Measurements from ENCODE around the gene HSPB6.

The HSPB6 gene

GRCh38 chr19:35716801-35717664, 39.8 kb downstream of the HSPB6 start:
- peak; percentile 94 for DNase-seq (ENCODE audit: low spot score)

- no peak for DNase-seq (ENCODE audit: low spot score)
Observed at GRCh38 chr19:35715981-35716800, 40.6 kb downstream of the HSPB6 start.

- no peak for DNase-seq (ENCODE audit: low spot score)
Observed at GRCh38 chr19:35715355-35715809, 41.4 kb downstream of the HSPB6 start.

- no peak for DNase-seq (ENCODE audit: low spot score)
Observed at GRCh38 chr19:35714601-35715354, 42.1 kb downstream of the HSPB6 start.

GRCh38 chr19:35713904-35714495, 42.8 kb downstream of the HSPB6 start:
- no peak for DNase-seq (ENCODE audit: low spot score)

GRCh38 chr19:35713506-35713850, 43.4 kb downstream of the HSPB6 start:
- DNase-seq (ENCODE audit: low spot score), result no peak

- DNase-seq (ENCODE audit: low spot score), result no peak
Observed at GRCh38 chr19:35712567-35713505, 44.0 kb downstream of the HSPB6 start.

- DNase-seq (ENCODE audit: low spot score), result no peak
Observed at GRCh38 chr19:35710784-35711723, 45.8 kb downstream of the HSPB6 start.

- DNase-seq (ENCODE audit: low spot score), result no peak
Observed at GRCh38 chr19:35708391-35708790, 48.4 kb downstream of the HSPB6 start.

Data from pons (tissue), 1 donor.